HG03520 (cell line): Measurements from ENCODE around the gene BAG5.
"Not testable (repeated sequence)": the region's sequence is repeated elsewhere in the genome, so short reads cannot be mapped to it uniquely, and the experiment has no call there.

Experiments used
- ATAC-seq: cut with Tn5 transposase; IDR thresholded peaks from one replicate; pipeline ENCODE4 v1.9.1; 2021; ENCODE audit warnings: mild to moderate bottlenecking, moderate library complexity; ENCODE audit not compliant: unreplicated experiment

The BAG5 gene

DNA sequence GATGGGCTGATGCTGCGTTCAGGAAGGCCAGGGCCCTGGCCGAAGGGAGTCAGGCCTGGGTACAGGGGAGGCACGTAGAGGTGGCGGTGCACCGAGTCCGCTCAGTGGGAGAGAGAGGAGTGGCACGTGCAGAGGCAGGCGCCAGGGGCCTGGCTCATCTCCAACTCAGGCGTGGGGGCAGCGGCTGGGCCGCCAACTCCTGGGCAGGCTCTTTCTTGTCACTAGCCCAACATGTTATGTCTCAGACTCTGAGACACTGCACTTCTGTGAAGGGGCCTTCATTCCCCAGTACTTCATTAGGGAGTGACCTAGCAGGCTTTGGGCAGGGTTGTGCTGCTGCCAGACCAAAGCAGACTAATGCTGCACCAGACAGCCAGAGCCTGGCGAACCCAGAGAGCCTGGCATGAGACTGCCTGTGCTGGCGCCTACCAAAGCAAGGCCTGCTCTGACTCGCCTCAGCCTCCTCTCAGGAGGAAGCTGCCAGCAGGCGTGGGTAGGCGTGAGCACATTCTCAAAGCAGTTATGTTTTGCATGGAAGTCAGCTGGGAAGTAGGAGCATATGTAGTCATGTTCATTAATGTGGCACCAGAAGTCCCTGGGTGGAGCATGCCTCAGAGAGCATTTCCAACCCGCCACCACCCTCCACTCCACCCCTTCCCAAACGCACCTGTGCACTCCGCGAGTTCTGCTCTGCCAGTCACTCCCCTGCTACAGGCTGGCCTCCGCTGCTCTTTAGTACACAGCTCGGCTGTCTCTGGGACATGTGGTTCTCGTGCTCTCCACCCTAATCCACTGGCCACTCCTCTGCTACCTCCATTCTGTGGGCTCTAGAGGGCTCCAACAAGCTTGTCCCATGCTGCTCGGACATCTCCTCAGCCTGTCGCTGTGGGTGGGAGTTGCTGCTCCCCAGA is 49.5 kb downstream of the BAG5 start:
- no peak for ATAC-seq

DNA sequence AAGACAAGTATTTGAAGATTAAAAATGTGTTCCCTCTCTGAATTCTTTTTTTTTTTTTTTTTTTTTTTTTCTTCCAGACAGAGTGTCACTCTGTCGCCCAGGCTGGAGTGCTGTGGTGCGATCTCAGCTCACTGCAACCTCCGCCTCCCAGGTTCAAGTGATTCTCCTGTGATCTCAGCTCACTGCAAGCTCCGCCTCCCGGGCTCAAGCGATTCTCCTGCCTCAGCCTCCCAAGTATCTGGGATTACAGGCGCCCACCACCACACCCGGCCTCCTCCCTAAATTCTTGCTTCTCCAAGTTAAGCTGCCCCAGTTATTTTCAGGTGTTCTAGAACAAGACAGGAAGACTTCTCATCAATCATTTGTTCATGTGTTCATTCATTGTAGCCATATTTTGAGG is 50.3 kb downstream of the BAG5 start:
- not testable (repeated sequence) for ATAC-seq

DNA sequence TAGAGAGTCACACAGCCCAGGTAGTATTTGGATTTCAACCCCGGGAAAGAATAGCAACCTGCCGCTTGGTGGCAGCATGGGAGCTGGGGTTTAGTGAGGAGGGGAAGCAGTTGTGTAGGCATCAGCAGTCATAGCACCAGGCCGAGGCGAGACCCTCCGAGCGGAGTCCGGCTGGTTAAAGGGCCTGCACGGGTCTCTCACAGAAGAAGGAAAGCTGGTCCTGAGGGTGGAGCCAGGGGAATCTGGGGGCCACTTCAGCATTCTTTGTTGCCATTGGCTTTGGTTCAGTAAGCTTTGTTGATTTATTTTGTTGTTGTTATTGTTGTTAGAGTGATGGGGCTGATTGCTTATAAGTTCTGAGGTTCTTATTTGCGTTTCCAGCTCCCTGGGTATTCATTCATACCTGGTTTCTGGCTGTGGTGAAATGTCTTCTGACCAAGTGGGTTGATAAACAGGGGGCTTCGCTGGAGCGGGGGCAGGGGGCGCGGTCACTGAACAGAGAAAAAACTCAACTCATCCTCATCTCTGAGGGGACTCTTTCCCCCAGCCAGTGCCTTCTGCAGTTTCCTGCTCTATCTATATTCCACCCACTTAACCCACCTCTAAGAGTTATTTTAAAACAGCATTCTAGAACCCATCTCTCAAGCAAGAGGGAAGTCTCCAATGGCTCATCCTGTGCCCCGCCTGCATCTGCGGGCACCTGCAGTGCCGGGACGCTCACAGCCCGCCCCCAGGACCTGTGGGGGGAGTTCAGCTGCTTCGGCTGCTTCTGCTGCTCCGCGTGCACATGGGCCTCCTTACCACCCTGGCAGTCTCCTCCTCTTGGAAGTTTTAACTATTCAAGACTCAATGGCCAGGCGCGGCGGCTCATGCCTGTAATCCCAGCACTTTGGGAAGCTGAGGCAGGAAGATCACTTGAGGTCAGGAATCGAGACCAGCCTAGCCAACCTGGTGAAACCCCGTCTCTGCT is 51.4 kb downstream of the BAG5 start:
- ATAC-seq, result no peak

DNA sequence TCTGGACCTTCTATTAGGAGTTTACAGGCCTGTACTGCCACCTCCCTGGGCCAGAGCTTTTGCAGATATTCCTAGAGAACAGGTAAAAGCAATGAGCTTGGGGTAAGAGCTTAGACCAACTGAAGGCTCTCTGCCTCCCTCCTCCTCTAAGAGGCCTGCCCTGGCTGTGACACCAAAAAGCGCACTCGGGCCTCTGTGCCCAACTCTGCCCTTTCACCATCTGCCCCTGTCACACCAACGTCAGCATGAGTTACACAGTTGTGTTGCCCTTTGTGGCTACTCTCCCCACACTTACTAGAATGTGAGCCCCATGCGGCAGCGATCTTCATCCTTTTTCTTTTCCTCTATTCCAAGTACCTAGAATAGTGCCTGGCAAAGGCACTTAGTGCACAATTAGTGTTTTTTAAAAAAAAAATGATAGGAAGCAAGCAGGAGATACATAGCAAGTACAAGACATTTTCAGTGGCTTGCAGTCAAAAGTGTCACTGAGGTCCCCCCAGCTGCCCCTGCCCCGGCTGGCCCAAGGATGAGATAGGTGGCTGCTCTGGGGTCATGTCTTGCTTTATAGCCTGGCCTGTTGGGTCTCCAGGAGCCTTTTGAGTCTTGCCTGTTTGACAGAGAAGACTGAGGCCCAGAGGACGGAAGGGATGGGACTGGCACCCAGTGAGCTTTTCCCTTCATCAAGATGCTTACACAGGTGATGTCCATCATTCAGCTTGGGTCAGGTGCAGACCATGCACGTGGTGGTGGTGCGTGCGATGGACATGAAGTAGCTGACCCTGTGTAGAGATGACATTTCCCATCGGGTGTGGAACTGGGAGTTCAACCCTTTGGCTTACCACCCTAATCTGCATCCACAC is 52.4 kb downstream of the BAG5 start:
- ATAC-seq, result no peak

DNA sequence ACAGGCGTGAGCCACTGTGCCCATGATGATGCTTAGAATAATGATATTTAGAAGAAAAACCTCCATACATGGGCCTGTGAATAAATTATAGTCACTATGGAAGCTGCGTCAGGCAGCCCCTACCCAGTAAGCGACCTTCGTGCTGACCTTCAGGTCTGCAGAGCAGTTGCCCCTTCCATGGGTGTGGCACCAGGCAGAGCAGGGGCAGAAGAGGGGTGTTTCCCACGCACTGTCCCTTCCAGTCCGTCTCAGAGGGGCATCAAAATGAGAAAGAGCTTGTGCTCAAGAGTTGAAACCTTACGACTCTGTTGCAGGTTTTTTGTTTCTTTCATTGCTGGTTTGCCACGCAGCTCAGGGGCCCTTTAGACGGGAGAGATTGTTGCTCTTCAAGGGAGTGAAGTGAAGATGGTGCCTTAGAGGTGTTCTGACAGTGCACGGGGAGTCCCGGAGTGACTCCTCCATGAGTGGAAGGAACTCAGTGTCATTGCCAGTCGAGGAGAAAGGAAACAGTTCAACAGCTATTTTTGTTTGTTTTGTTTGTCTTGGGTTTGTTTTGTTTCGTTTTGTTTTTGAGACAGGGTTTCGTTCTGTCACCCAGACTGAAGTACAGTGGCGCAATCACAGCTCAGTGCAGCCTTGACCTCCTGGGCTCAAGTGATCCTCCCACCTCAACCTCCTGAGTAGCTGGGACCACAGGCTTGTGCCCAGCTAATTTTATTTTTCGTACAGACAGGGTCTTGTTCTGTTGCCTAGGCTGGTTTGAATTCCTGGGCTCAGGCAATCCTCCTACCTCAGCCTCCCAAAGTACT is 53.7 kb downstream of the BAG5 start:
- ATAC-seq, result no peak

DNA sequence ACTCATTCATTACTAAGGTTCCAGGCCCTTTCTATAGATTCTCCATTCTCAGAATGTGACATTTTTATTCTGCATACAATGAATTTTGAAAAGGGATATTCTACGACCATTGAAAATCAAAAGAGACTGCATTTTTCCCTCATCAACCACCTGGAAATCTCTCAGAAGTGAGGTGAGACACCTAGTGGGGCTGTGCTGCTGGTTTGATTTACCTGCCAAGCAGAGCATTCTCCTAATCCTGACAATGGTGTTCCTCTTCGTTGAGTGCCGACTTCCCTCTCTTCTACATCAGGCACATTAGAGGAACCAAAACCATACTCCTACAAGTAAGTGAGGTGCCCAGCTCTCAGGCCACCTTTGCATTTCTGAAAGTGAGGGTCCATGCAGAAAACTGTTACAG is 54.7 kb downstream of the BAG5 start:
- ATAC-seq, result no peak
